ENCODE measurements around the gene SUMF1.
A peak's percentile ranks its signal among the peaks of the same experiment; 100 is the strongest.

The SUMF1 gene

GRCh38 chr3:4497843-4498324, 30.8 kb upstream of the SUMF1 start:
- no peak for DNase-seq (ENCODE audit: low read depth)

- no peak for DNase-seq (ENCODE audit: low read depth)
Observed at GRCh38 chr3:4497005-4497692, 30.1 kb upstream of the SUMF1 start.

GRCh38 chr3:4496087-4496452, 29.0 kb upstream of the SUMF1 start:
- no peak for DNase-seq (ENCODE audit: low read depth)

GRCh38 chr3:4495294-4496086, 28.4 kb upstream of the SUMF1 start:
- DNase-seq (ENCODE audit: low read depth), result no peak

GRCh38 chr3:4494895-4495264, 27.8 kb upstream of the SUMF1 start:
- no peak for DNase-seq (ENCODE audit: low read depth)

GRCh38 chr3:4493941-4494894, 27.1 kb upstream of the SUMF1 start:
- no peak for DNase-seq (ENCODE audit: low read depth)

GRCh38 chr3:4493014-4493940, 26.2 kb upstream of the SUMF1 start, which contains the start of gene ITPR1:
ITPR1 (plus strand) TSS chr3:4493348; CDS start chr3:4516492, 23,144 bp downstream.
- DNase-seq (ENCODE audit: low read depth), result peak; percentile 99

- DNase-seq (ENCODE audit: low read depth), result no peak
Observed at GRCh38 chr3:4492208-4493013, 25.3 kb upstream of the SUMF1 start.

- DNase-seq (ENCODE audit: low read depth), result no peak
Observed at GRCh38 chr3:4491855-4492207, 24.8 kb upstream of the SUMF1 start.

GRCh38 chr3:4478261-4478660, 11.2 kb upstream of the SUMF1 start:
- DNase-seq (ENCODE audit: low read depth), result no peak

- no peak for DNase-seq (ENCODE audit: low read depth)
Observed at GRCh38 chr3:4476496-4476895, 9.4 kb upstream of the SUMF1 start.

- no peak for DNase-seq (ENCODE audit: low read depth)
Observed at GRCh38 chr3:4475804-4476203, 8.7 kb upstream of the SUMF1 start.

GRCh38 chr3:4474683-4475490, 7.8 kb upstream of the SUMF1 start:
- DNase-seq (ENCODE audit: low read depth), result peak; percentile 46

GRCh38 chr3:4472766-4473165, 5.7 kb upstream of the SUMF1 start:
- no peak for DNase-seq (ENCODE audit: low read depth)

- no peak for DNase-seq (ENCODE audit: low read depth)
Observed at GRCh38 chr3:4472312-4472711, 5.2 kb upstream of the SUMF1 start.

GRCh38 chr3:4471907-4472306, 4.8 kb upstream of the SUMF1 start:
- no peak for DNase-seq (ENCODE audit: low read depth)

- no peak for DNase-seq (ENCODE audit: low read depth)
Observed at GRCh38 chr3:4467522-4467867, 426 bp upstream of the SUMF1 start.

- DNase-seq (ENCODE audit: low read depth), result no peak
Observed at GRCh38 chr3:4464576-4464975, 2.5 kb downstream of the SUMF1 start.

- DNase-seq (ENCODE audit: low read depth), result no peak
Observed at GRCh38 chr3:4462369-4463040, 4.6 kb downstream of the SUMF1 start.
